Measurements from ENCODE around the gene TFAP2A. TPM values are rescaled to one million over a fixed set of nuclear protein-coding genes. Genes with fewer than 3 reads are reported as not detected.

Gene TFAP2A
- total and polyA plus RNA-seq, 10 donors, result 0.04 to 0.94 (median 0.23) TPM; not detected in 4

DNA sequence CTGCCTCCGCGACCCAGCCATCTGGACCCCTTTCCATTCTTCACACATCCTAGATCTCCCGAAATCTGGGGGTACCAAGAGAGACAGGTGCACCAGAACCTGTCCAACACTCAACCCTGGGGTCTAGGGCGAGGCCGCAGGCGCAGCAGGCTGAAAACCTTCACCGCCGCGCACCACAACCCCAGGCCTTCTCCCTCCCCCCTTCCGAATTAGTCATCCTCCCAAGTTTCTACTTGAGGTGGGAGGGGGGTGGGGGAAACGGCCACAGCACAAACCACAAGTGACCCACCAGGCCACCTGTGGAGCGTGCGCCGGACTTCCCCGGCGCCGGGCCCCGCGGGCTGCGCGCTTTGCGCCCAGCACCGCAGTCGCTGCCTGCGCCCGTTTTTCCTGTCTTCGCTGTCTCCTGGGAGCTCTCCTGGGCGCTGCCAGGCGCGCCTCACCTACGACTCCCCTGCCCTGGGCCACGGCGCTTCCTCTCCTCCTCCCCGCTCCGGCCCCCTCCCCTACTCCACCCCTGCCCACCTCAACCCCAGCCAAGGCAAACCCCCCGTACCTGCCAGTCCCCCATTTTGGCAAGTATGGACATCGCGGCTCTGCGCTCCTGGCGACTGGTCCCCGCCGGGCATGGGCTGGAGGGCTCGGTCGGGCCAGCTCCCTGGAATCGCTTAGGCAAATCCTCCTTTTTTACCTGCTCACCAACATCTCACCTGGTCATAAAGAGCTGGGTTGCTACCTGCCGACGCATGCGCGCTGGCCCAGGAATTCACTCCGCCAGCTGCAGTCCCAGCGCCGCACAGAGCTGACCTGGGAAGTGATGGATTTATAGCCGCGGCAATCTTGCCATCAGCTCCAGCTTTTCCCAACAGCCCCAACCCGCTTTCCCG, 4.2 kb upstream of the TFAP2A start:
- Histone ChIP-seq H3K4me1 (peaks cover 0 to 41% (median 21%) of the 10 kb centered on the region in 6 donors), H3K9me3 (peaks cover 0 to 30% (median 0%) of the 10 kb centered on the region in 8 donors), H3K27me3 (replicated peaks in 1 of 7) (peaks cover 23 to 100% (median 98%) of the 10 kb centered on the region in 7 donors), H3K4me3 (no peak overlapping the region), H3K36me3 (no peaks in the 10 kb centered on the region), H3K27ac (no peak overlapping the region)
- no peak for TF ChIP-seq POLR2AphosphoS5 (IDR thresholded peaks at IDR 0.05)
- TF ChIP-seq, protein P1, sequence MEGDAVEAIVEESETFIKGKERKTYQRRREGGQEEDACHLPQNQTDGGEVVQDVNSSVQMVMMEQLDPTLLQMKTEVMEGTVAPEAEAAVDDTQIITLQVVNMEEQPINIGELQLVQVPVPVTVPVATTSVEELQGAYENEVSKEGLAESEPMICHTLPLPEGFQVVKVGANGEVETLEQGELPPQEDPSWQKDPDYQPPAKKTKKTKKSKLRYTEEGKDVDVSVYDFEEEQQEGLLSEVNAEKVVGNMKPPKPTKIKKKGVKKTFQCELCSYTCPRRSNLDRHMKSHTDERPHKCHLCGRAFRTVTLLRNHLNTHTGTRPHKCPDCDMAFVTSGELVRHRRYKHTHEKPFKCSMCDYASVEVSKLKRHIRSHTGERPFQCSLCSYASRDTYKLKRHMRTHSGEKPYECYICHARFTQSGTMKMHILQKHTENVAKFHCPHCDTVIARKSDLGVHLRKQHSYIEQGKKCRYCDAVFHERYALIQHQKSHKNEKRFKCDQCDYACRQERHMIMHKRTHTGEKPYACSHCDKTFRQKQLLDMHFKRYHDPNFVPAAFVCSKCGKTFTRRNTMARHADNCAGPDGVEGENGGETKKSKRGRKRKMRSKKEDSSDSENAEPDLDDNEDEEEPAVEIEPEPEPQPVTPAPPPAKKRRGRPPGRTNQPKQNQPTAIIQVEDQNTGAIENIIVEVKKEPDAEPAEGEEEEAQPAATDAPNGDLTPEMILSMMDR (IDR thresholded peaks at IDR 0.05 in 8 of 11, conservative IDR thresholded peaks at IDR 0.05 in 3 of 11), result no peak
- no peak for TF ChIP-seq POLR2A (IDR thresholded peaks at IDR 0.05)
- 4 to 8% (median 5%) methylated on average over 43 to 56 of the region's 56 CpGs for WGBS, 5 donors
- intact Hi-C loops (cut with DNase I; ENCODE audit: low total_unique reads), result no loop called here
- no peak for DNase-seq

DNA sequence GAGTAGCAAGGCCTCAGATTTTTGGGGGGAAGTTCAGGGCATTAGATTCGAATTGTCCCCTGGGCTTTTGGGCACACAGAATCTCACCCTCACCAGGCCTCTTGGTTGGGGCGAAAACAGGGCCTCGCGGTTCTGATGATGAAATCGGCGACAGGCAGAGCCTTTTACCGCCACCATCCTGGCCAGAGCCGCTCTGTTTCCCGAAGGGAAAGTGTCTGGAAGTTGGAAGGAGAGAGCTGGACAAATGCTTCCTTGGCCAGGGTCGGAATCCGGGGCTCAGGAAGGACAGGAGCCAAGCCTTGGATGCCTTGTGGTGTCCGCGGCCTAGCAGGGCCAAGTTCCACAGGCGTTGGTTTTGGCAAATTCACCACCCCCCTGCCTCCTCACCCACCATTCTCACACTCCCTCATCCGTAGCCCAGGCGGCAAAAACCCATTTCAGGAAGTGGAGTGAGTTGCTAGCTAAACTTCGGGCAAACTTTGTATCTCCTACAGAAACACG, 3.5 kb upstream of the TFAP2A start:
- H3K27me3 ChIP-seq (replicated peaks in 1 of 7), result peaks cover 24 to 100% (median 99%) of the 10 kb centered on the region in 7 donors
- H3K27ac ChIP-seq, result no peak overlapping the region
- WGBS, 5 donors, result 24 to 32% (median 31%) methylated on average over 16 to 18 of the region's 18 CpGs
- TF ChIP-seq, protein P1 (IDR thresholded peaks at IDR 0.05 in 8 of 11, conservative IDR thresholded peaks at IDR 0.05 in 3 of 11), result no peak
- no peak for TF ChIP-seq POLR2AphosphoS5 (IDR thresholded peaks at IDR 0.05)
- no peak for TF ChIP-seq POLR2A (IDR thresholded peaks at IDR 0.05)
- peaks cover 0 to 32% (median 0%) of the 10 kb centered on the region in 8 donors for H3K9me3 ChIP-seq
- H3K4me1 ChIP-seq, result peaks cover 3 to 48% (median 28%) of the 10 kb centered on the region in 6 donors
- H3K4me3 ChIP-seq, result no peak overlapping the region
- no peaks in the 10 kb centered on the region for H3K36me3 ChIP-seq
- DNase-seq, result no peak
- intact Hi-C loops (cut with DNase I; ENCODE audit: low total_unique reads), result no loop called here

DNA sequence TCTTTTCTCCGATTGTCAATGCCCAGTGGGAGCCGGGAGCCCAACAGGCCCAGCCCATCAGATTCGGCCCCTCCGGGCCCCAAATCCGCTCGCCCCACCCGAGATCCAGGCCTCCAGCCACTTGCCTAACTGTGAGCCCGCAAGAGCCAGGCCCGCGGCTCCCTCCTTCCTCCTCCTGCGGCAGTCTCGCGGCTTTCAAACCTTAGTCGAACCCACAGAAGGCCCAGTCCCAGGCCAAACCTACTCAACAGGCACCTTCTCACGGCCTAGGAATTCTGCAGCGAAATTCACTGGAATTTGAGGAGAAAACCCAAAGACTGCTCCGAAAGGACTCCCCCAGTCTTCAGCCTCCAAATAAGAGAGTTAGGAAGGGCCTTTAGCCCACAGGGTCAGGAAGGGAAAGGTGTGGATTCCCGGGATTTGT, 2.8 kb upstream of the TFAP2A start:
- peaks cover 25 to 100% (median 100%) of the 10 kb centered on the region in 7 donors for H3K27me3 ChIP-seq (replicated peaks in 1 of 7)
- H3K36me3 ChIP-seq, result no peaks in the 10 kb centered on the region
- H3K4me1 ChIP-seq, result peaks cover 9 to 55% (median 35%) of the 10 kb centered on the region in 6 donors
- H3K4me3 ChIP-seq, result peak overlapping the region in 1 of 8 donors; percentile 57
- H3K27ac ChIP-seq, result no peak overlapping the region
- intact Hi-C loops (cut with DNase I; ENCODE audit: low total_unique reads), result no loop called here
- H3K9me3 ChIP-seq, result peaks cover 0 to 32% (median 0%) of the 10 kb centered on the region in 8 donors
- no peak for DNase-seq
- 24 to 29% (median 25%) methylated on average over 18 of the region's 18 CpGs for WGBS, 5 donors
- TF ChIP-seq, protein P1 (IDR thresholded peaks at IDR 0.05 in 8 of 11, conservative IDR thresholded peaks at IDR 0.05 in 3 of 11), result no peak
- TF ChIP-seq POLR2A (IDR thresholded peaks at IDR 0.05) (no peak), POLR2AphosphoS5 (IDR thresholded peaks at IDR 0.05) (no peak)

All from spleen (tissue), 11 donors.